HG03060 (cell line): ENCODE measurements around the gene NCCRP1.
"Not testable (repeated sequence)": the region's sequence is repeated elsewhere in the genome, so short reads cannot be mapped to it uniquely, and the experiment has no call there.

ENCODE experiments used
- ATAC-seq: cut with Tn5 transposase; IDR thresholded peaks from one replicate; pipeline ENCODE4 v1.9.1; 2021; ENCODE audit warnings: low read depth, moderate number of reproducible peaks; ENCODE audit not compliant: unreplicated experiment

The NCCRP1 gene

DNA sequence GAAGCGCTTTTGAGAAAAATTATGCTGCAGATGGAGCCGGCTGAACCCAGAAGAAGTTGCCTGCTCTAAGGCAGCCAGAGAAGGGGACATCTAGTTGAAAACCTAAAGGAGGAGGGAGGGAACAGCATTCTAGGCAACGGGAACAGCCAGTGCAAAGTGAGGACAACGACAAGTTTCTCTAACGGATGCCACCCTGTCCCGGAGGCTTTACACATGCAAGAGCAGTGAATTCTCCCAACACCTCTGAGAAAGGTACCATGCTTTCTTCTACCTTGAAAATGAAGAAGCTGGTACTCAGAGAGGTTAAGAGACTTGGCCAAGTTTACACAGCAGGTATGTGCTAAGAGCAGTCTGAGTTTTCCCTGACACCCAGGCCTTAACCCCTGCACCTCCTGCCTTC, 42.2 kb downstream of the NCCRP1 start:
- ATAC-seq: no peak

DNA sequence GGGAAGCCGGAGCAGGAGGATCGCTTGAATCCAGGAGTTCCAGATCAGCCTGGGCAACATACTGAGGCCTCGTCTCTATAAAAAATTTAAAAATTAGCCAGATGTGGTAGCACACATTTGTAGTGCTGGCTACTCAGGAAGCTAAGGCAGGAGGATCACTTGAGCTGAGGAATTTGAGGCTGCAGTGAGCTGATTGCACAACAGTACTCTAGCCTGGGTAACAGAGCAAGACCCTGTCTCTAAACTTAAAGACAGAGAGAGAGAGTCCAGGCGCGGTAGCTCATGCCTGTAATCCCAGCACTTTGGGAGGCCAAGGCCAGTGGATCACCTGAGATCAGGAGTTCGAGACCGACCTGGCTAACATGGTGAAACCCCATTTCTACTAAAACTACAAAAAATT, 43.7 kb downstream of the NCCRP1 start:
- no peak for ATAC-seq

GRCh38 chr19:39243741-39244140, 47.0 kb downstream of the NCCRP1 start:
- ATAC-seq: not testable (repeated sequence)

GRCh38 chr19:39244410-39245100, 47.8 kb downstream of the NCCRP1 start, which contains the start of gene IFNL3:
IFNL3 (minus strand) TSS chr19:39245006; CDS start chr19:39244967, 39 bp downstream.
- not testable (repeated sequence) for ATAC-seq

DNA sequence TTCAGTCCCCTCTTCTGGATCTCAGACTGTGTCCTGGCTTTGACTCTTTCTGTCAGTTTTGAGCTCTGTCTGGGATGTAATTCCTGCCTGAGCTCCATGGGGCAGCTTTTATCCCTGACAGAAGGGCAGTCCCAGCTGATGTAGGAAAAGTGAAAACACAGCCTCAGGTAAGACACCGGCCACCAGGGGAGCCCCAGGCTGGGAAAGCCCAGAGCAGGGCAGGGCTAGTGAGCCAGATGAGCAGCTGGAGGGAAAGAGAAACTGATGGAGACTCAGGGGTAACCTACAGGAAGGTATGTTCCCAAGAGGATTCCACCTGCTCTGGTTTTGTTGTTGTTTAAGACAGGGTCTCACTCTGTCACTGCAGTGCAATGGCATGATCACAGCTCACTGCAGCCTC, 48.4 kb downstream of the NCCRP1 start:
- not testable (repeated sequence) for ATAC-seq

GRCh38 chr19:39246951-39247669, 50.3 kb downstream of the NCCRP1 start:
- no peak for ATAC-seq

GRCh38 chr19:39247701-39248664, 51.2 kb downstream of the NCCRP1 start:
- no peak for ATAC-seq

- no peak for ATAC-seq
Measured at GRCh38 chr19:39248806-39249205, 52.0 kb downstream of the NCCRP1 start, which contains the start of gene IFNL4. IFNL4 (minus strand) TSS chr19:39248856.

DNA sequence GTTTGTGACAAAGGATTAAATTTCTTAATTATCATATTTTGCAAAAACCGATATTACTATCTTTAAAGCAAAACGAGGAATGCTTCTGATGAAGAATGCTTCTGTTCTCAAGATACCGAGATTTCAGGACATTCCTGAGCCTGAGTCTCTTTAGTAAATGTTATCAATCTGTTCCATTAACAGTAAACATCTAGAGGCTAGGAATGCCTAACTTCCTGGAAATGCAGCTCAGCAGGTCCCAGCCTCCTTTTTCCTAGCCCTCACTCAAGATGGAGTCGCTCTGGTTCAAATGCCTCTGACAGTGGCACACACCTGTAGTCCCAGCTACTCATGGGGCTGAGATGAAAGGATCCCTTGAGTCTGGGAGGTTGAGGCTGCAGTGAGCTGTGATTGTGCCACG, 54.3 kb downstream of the NCCRP1 start:
- ATAC-seq: no peak
